ENCODE measurements around the gene CYP2C9.
"Not testable (repeated sequence)": the region's sequence is repeated elsewhere in the genome, so short reads cannot be mapped to it uniquely, and the experiment has no call there.

CYP2C9 gene

DNA sequence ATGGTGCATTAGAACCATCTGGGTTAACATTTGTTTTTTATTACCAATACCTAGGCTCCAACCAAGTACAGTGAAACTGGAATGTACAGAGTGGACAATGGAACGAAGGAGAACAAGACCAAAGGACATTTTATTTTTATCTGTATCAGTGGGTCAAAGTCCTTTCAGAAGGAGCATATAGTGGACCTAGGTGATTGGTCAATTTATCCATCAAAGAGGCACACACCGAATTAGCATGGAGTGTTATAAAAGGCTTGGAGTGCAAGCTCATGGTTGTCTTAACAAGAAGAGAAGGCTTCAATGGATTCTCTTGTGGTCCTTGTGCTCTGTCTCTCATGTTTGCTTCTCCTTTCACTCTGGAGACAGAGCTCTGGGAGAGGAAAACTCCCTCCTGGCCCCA, at the start of gene CYP2C9:
Gene CYP2C9, plus strand, starts transcription at position 276 of the 400 bp plus-strand sequence. Its CDS starts 25 bp downstream, at position 301.
- no peak for DNase-seq

DNA sequence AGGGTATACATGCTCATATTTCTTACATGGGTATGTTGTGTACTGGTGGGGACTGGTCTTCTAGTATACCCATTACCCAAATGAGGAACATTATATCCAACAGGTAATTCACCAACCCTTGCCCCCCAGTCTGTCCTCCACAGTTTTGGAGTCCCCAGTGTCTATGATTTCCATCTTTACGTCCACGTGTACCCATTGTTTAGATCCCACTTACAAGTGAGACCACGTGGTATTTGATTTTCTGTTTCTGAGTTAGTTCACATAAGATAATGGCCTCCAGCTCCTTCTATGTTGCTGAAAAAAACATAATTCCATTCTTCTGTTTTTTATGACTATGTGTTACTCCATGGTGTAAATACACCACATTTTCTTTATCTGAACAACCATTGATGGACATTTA, 49.3 kb upstream of the CYP2C9 start:
- DNase-seq, result no peak

DNA sequence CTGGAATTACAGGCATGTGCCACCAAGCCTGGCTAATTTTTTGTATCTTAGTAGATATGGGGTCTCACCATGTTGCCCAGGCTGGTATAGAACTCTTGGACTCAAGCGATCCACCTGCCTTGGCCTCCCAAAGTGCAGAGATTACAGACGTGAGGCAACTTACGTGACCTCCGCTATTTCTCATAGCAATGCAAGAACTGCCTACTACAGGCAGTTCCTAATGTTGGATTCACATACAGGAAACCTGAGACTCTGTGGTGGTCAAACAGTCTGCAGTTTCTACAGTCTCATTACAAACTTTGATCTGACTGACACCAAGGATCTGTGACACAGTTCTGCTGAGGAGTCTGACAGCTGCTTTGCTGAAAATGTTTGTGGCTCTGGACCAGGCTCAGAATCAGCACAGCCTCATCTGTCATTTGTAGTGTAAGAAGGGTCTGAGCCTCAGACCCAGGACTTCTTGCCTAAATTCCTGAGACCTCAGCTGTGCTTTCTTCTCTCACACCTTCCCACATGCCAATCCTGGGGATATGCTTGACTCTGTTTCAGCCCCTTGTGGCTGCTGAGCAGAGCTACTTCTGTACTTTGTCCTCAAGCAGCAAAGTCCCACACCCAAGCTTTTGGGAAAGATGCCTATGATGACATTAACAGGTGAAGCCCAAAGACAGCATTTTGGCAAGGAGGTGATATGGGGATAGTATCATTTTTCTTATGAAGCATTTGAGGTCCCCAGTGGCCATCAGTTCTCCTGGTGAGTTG, 48.0 kb upstream of the CYP2C9 start:
- no peak for DNase-seq

DNA sequence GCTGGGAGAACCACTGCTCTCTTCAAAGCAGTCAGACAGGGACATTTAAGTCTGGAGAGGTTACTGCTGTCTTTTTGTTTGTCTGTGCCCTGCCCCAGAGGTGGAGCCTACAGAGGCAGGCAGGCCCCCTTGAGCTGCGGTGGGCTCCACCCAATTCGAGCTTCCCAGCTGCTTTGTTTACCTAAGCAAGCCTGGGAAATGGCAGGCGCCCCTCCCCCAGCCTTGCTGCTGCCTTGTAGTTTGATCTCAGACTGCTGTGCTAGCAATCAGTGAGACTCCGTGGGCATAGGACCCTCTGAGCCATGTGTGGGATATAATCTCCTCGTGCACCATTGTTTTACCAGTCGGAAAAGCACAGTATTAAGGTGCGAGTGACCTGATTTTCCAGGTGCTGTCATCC, 40.0 kb upstream of the CYP2C9 start:
- not testable (repeated sequence) for DNase-seq

DNA sequence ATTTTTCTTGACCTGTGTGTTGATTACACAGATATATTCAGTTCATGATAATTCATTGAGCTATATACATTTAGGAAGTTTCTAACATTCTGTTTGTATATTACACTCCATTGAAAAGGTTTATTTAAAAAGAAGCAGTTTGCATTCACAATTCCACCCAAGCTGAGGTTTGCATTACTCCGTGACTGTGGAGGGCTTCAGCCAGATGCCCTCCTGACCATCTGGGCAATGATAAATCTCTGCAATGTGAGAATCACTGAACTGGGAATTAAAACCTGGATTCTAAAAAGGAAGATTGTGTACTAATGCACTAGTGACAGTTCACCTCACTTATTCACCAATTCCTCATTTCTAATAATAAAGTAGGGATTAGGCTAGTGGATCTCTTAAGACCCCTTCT, 36.4 kb upstream of the CYP2C9 start:
- DNase-seq, result no peak

DNA sequence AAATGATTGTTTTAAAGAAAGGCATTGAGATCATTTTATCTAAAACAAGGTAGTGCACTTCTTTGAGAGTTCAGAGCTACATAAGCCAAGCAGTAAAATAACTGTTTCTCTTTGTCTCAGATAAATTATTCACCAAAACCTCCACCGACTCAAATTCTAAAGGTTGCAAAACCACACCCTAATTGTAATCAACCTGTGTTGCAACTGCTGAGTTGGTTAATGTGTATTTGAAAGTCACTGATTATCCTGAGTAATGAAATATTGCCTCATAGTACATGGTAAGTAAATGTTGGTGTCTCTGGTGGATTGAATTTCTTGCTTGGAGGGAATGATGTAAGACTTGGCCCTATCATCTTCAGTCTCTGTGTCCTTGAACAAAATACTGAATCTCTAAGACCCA, 35.9 kb upstream of the CYP2C9 start:
- DNase-seq, result no peak

DNA sequence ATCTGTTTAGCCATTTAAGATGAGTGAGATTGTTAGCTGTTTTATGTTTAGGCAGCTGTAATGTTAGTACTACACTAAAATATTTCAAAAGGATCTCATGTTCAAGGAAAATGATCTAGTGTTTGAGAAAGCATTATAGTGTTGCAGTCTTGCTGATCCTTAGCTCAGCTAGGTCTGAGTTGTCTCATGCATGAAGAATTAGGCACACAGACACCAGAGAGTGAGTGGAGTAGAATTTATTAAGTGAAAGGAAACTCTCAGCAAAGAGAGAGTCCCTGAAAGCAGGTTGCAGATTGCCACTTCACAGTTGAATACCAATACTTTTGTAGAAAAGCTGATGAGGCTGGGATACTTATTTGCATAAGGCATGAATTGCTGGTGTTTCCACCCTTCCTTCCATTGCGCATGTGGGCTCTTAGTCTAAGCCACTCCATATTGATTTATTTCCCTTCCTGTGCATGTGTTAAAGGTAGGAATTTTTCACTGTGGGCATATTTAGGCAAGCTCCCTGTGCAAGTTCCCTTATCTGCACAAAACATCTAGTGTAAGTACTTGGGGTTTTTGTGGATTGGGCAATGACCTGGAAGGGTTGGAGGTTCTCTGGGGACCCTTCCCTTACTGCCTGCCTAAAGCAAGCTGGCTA, 33.8 kb upstream of the CYP2C9 start:
- not testable (repeated sequence) for DNase-seq

DNA sequence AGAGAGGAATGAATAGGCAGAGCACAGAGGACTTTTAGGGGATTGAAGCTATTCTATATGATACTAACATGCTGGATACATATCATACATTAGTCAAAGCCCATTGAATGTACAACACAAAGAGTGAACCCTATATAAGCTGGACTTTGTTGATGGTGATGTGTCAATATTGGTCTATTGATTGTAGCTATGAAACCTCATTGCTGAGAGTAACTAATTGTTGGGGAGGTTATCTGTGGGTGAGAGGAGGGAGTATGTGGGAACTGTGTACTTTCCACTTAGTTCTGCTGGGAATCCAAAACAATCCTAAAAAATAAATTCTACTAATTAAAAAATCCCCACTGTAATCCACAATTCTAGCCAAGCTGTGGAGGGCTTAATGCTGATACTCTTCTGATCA, 22.0 kb upstream of the CYP2C9 start:
- no peak for DNase-seq

DNA sequence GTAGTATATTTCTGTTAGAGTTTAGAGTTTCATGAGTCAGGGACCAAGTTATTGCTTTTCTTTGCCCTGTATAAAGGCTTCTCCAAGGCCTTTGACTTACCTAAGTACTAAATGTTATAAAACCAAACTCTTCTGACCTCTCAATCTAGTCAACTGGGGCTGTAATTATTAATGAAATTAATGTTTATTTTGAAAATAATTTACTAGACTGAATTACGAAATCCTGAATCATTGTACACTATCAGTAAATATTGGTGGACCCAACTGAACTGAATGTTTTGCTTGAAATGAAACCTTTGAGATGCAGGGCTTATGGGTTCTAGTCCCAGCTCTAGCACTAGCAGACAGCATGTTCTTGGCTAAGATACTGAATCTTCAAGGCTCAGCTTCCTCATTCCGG, 1.7 kb upstream of the CYP2C9 start:
- DNase-seq, result no peak

DNA sequence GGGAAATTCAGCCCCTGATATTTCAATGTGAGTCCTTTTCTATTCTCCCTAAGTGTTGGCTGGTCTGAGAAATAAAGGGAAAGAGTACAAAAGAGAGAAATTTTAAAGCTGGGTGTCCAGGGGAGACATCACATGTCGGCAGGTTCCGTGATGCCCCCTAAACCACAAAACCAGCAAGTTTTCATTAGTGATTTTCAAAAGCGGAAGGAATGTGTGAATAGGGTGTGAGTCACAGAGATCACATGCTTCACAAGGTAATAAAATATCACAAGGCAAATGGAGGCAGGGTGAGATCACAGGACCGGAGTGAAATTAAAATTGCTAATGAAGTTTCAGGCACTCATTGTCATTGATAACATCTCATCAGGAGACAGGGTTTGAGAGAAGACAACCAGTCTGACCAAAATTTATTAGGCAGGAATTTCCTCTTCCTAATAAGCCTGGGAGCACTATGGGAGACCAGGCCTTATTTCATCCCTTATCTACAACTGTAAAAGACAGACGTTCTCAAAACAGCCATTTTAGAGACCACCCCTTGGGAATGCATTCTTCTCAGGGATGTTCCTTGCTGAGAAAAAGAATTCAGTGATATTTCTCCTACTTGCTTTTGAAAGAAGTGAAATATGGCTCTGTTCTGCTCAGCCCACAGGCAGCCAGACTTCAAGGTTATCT, 5.1 kb downstream of the CYP2C9 start:
- DNase-seq, result not testable (repeated sequence)

DNA sequence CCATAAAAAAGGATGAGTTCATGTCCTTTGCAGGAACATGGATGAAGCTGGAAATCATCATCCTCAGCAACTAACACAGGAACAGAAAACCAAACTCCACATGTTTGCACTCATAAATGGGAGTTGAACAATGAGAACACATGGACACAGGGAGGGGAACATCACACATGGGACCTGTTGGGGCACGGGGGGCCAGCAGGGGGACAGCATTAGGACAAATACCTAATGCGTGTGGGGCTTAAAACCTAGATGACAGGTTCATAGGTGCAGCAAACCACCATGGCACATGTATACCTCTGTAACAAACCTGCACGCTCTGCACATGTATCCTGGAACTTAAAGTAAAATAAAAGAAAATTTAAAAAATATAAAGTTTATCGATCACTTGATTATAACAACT, 7.7 kb downstream of the CYP2C9 start:
- not testable (repeated sequence) for DNase-seq

DNA sequence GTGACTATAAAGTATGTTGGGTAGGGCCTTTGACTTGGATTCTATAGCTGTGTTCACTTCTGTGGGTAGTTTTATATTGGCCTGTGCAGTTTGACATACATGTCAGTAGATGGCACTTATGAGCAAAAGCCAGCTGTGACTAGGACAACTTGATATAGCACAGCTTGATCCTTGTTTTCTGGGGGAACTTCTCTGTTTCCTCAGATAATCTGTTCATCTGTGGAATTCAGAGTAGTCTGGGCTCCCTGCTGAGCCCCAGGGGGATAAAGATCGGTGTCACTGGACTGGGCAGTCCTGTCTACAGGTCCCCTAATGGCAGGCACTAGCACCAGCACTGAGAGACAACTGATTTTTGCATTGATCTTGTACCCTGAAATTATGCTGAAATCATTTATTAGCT, 25.4 kb downstream of the CYP2C9 start:
- DNase-seq, result no peak

DNA sequence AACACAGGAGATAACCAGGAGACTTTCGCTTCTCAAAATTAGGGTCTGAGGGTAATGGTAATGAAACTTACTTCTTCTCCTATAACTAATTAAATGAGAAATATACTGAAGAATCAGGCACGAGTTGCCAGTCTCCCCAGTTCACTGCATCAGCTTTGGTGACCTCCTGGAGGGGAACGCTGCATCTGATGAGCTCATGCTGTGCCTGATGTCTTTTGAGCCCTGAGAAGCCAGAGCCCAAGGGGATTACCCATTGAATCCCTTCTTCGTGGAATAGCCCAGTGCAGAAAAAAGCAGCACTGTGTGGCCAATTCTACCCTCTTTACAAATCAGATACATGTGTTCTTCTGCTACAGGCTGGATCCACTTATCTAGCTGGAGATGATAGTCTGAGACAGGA, 45.1 kb downstream of the CYP2C9 start:
- no peak for DNase-seq

DNA sequence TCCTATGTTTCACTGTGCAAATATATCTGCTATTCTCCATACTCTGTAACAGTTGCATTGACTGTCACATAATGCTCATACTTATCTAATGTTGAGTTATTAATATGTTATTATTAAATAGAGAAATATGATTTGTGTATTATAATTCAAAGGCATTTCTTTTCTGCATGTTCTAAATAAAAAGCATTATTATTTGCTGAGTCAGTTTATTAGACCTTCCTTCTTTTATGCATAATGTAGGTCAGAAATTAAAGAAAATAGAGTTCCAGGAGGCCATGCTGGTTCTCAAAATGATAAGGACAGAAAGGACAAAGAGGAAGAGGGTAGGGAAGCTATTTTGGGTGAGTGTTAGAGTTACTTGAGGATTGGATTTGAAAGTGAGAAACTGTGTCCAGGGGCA, 50.7 kb downstream of the CYP2C9 start:
- DNase-seq, result no peak

DNA sequence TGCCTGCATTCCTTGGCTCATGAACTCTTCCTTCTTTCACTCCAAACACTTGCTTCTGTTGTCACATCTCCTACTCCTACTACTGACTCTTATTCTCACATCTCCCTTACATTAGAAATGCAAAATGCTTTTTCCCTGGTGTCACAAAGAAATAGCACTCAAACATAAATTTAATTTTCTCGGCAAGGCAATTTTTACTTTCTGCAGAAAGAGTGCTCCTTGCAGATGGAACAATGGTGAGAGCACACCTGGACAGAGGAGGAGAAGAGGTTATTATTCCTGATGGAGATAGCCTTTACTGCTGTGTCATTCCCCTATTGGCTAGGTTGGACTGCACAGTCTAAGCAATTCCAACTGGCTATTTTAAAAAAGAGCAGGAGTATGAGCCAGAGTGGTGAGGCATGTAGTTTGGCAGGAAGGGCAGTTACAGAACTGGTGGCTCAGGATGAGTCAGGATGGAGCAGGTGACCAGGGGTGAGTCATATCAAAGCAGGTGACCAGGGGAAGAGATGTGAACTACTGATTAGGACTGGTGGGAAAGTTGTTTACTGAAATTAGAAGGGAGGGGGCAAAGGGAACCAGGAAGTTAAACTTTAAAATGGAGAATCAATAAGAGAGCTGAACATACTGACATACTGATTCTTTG, 52.9 kb downstream of the CYP2C9 start:
- no peak for DNase-seq

DNA sequence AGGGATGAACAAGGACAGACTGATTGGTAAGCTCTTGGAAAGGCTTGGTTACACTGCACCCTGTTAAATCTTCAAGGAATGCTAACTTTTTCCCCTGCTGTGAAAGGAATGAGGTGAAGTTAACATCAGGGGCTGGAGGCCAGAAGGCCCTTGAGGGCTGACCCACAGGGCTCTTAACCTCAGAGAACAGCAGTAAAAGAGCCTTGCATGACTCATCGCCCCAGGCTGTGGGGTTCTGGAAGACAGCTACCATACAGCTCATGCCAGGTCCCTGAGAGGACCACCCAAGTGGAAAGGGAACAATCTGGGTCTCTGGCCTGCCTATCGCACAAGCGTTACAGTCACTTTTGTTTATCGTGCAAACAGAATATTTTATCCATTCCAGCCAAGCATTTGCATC, 54.4 kb downstream of the CYP2C9 start:
- DNase-seq, result no peak

DNA sequence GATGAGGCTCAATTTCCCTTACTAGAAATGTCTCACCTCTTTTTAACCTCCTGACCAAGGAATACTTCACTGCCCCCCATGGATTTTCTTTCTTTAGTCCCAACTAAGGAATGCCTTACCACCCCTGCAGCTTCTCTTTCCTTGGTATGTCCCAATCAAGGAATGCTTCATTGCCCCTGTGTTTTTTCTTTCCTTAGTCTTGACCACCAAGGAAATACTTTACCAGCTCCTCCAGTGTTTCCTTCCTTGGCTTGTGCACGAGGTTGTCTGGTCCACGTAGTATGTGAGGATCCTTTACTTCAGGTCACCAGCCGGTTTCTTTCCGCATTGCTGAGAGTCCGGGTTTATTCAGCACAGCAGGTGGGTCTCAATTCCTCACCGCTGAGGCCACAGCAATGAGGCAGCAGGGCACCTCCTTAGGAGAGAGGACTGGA, 59.3 kb downstream of the CYP2C9 start:
- DNase-seq, result no peak

DNA sequence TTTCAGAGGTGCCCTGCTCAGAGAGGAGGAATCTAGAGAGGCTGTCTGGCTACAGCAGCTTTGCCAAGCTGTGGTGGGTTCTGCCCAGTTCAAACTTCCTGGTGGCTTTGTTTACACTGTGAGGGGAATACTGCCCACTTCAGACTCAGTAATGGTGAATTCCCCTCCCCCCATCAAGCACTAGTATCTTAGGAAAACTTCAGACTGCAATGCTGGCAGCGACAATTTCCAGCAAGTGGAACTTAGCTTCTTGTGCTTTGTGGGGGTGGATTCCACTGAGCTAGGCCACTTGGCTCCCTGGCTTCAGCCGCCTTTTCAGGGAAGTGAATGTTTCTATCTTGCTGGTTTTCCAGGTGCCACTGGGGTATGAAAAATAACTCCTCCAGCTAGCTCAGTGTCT, 88.0 kb downstream of the CYP2C9 start:
- no peak for DNase-seq

DNA sequence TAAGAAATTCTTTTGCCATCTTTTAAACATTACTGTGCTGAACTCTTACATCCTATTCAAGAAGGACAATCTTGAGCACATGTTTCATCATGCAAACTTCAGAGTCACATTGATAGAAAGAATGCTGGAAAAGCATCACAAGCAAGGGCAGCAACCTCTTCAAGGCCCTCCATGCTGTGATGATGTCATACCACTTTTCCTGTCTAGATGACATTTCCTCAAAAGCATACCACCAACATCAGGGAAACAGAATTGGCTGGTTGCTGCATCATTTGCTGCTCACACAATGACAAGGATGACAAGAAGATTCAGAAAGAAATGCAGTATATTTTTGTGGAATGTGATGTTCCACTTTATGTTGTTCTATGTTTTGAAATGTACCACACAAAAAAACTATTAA, 93.2 kb downstream of the CYP2C9 start:
- DNase-seq, result no peak

DNA sequence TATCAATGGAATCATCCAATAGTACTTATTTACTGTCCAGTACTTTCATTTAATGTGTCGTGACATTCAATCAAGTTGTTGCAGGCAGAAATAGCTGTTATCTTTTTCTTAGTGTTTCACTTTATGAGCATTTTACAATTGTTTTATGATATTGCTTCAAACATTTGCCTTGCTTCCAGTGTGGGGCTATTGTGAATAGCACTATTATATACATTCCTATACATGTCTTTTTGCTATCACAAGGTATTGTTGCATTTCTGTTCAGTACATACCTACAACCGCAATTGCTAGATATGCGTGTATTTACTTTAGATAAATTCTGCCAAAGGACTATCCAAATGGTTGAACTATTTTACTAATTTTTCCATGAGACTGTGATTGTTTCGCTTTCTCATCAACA, 95.9 kb downstream of the CYP2C9 start:
- no peak for DNase-seq

DNA sequence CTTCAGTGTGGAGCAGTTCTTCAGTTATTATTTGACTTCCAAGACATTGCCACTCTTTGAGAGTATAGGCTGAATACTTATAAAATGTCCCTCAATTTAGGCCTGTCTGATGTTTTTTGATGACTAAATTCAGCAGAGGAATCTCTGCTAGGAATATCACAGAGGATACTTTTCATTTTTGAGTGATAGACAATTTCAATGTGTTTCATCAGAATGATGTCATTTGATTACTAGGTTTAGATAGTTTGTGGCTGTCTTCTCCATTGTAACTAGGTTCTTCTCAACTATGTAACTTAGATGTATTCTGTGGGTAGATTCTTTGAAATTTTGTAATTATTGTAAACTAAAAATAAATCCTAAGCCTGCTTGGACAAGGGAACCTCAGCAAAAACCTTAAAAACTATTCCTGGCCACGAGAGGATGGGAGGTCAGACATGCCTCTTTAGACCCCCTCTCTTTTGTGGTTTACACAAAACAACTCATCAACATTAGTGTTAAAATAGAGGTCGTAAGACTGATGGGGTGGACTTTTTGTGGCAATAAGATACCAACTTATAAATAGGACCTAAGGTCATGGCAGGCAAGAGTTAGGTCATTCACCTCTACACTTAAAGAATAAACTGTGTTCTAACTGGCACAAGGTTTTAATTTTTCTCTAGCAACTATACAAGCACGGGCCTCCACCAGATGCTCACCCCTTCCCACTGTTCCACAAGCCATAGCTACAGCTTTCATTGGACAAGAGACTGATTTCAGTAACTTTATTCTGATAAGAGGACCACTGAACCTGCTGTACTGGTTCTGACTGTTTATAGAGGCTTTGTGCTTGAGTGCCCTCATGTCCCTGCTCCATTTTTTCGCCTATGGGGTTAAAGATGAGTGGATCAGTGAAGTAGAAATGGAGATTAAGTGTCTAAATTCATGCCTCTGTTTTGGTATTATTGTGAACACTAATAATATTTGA, 97.2 kb downstream of the CYP2C9 start:
- no peak for DNase-seq

DNA sequence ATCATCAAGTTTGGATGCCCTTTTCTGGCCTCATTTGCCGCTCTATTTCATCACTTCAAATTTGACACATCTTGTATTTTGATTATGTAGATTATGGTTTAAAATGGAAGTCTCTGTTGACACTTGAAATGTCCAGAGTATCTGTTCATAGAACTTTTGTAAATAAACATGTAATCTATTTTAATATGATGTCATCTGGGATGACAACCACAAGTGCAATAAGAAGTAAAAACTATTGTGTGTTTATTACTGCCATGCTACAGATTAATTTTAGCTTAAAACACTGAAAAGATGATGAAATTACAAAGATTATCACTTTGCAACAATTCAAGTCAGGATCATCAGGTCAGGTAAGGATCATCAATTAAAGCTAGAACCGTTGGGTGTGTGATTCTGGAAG, 100.8 kb downstream of the CYP2C9 start:
- no peak for DNase-seq

All from stimulated activated CD4-positive, alpha-beta T cell treated with anti-CD3 and anti-CD28 coated beads, Interleukin-4, amount 100 ng/mL, for 24 hours (primary cell).